ENCODE measurements around the gene SLC5A5.
A peak's percentile ranks its signal among the peaks of the same experiment; 100 is the strongest.

Gene SLC5A5

GRCh38 chr19:17847538-17848366, 24.0 kb upstream of the SLC5A5 start, which contains the start of gene JAK3:
Gene JAK3 (minus strand): TSS chr19:17847982. CDS start chr19:17844417, 3,565 bp downstream.
- peak within 1 kb of the TSS; percentile 73 for H3K4me3 ChIP-seq (ENCODE audit: low read depth, low read length)
- TF ChIP-seq CTCF (IDR thresholded peaks at IDR 0.05; ENCODE audit: low read depth, low read length, missing control alignments), result no peak
- DNase-seq (ENCODE audit: low read depth), result peak; percentile 62

GRCh38 chr19:17848595-17849292, 23.0 kb upstream of the SLC5A5 start:
- DNase-seq (ENCODE audit: low read depth), result no peak
- no peak for TF ChIP-seq CTCF (IDR thresholded peaks at IDR 0.05; ENCODE audit: low read depth, low read length, missing control alignments)
- no peak overlapping the region for H3K4me3 ChIP-seq (ENCODE audit: low read depth, low read length)

- H3K4me3 ChIP-seq (ENCODE audit: low read depth, low read length), result no peak overlapping the region
- no peak for TF ChIP-seq CTCF (IDR thresholded peaks at IDR 0.05; ENCODE audit: low read depth, low read length, missing control alignments)
- DNase-seq (ENCODE audit: low read depth), result no peak
Measured at GRCh38 chr19:17854061-17854460, 17.7 kb upstream of the SLC5A5 start.

GRCh38 chr19:17855280-17856152, 16.2 kb upstream of the SLC5A5 start:
- no peak for DNase-seq (ENCODE audit: low read depth)

GRCh38 chr19:17859533-17860330, 12.0 kb upstream of the SLC5A5 start, which contains the start of gene RPL18A:
Gene RPL18A (plus strand): TSS chr19:17859910. CDS start chr19:17859957, 47 bp downstream.
- TF ChIP-seq CTCF (IDR thresholded peaks at IDR 0.05; ENCODE audit: low read depth, low read length, missing control alignments), result peak; percentile 96
- peak; percentile 100 for DNase-seq (ENCODE audit: low read depth)
- peak within 1 kb of the TSS; percentile 96 for H3K4me3 ChIP-seq (ENCODE audit: low read depth, low read length)

More at GRCh38 chr19:17855280-17856152, 16.2 kb upstream of the SLC5A5 start:
- peak; percentile 99 for TF ChIP-seq CTCF (IDR thresholded peaks at IDR 0.05; ENCODE audit: low read depth, low read length, missing control alignments)
- H3K4me3 ChIP-seq (ENCODE audit: low read depth, low read length), result no peak overlapping the region
